H9 (cell line): ENCODE results near the gene PRSS50. TPM values are rescaled to one million over a fixed set of nuclear protein-coding genes. Genes with fewer than 3 reads are reported as not detected.

ENCODE experiments used
- DNase-seq: peaks from one replicate; pipeline ENCODE4 v3.0.0-alpha.2; 2017
- H2AFZ ChIP-seq: one replicate; pipeline ENCODE4 v1.6.1; 2013; ENCODE audit warnings: mild to moderate bottlenecking, low read length, control low read depth, moderate library complexity
- H2AK5ac ChIP-seq: 2 replicates; pipeline ENCODE4 v1.6.1; 2013; ENCODE audit warnings: low read length, control low read depth, mixed read lengths; ENCODE audit not compliant: insufficient read length
- H2BK120ac ChIP-seq: one replicate; pipeline ENCODE4 v1.6.1; 2013; ENCODE audit warnings: low read depth, mild to moderate bottlenecking, low read length, control low read depth, inconsistent platforms; ENCODE audit not compliant: poor library complexity, severe bottlenecking
- H2BK12ac ChIP-seq: 2 replicates; pipeline ENCODE4 v1.6.1; 2013; ENCODE audit warnings: low read length, control low read depth, mixed read lengths, low read depth; ENCODE audit not compliant: insufficient read length
- H2BK15ac ChIP-seq: 2 replicates; pipeline ENCODE4 v1.6.1; 2013; ENCODE audit warnings: low read depth, low read length, control low read depth
- H2BK20ac ChIP-seq: one replicate; pipeline ENCODE4 v1.6.1; 2013; ENCODE audit warnings: low read depth, mild to moderate bottlenecking, low read length, control low read depth, inconsistent platforms; ENCODE audit not compliant: poor library complexity, severe bottlenecking
- H2BK5ac ChIP-seq: 2 replicates; pipeline ENCODE4 v1.6.1; 2013; ENCODE audit warnings: low read length, control low read depth, mixed read lengths; ENCODE audit not compliant: insufficient read length
- H3K14ac ChIP-seq: 2 replicates; pipeline ENCODE4 v1.6.1; 2013; ENCODE audit warnings: low read length, control low read depth; ENCODE audit not compliant: insufficient read depth
- H3K18ac ChIP-seq: 2 replicates; pipeline ENCODE4 v1.6.1; 2013; ENCODE audit warnings: low read depth, mild to moderate bottlenecking, mixed read lengths, low read length, control low read depth; ENCODE audit not compliant: insufficient read length
- H3K23ac ChIP-seq: 2 replicates; pipeline ENCODE4 v1.6.1; 2013; ENCODE audit warnings: low read length, control low read depth, mixed read lengths, low read depth; ENCODE audit not compliant: insufficient read length
- H3K23me2 ChIP-seq: 2 replicates; pipeline ENCODE4 v1.6.1; 2013; ENCODE audit warnings: low read depth, mild to moderate bottlenecking, mixed read lengths, low read length, control low read depth; ENCODE audit not compliant: insufficient read length, poor library complexity, severe bottlenecking
- H3K27ac ChIP-seq: 2 replicates; pipeline ENCODE4 v1.5.1; 2013; ENCODE audit warnings: low read length, control low read depth, mixed read lengths, low read depth; ENCODE audit not compliant: insufficient read length
- H3K27me3 ChIP-seq: 2 replicates; pipeline ENCODE4 v1.6.1; 2013; ENCODE audit warnings: low read length, control low read depth, inconsistent platforms; ENCODE audit not compliant: insufficient read depth
- H3K4ac ChIP-seq: 2 replicates; pipeline ENCODE4 v1.6.1; 2013; ENCODE audit warnings: low read depth, mild to moderate bottlenecking, control low read depth, inconsistent platforms, low read length, moderate library complexity
- H3K4me1 ChIP-seq: 2 replicates; pipeline ENCODE4 v1.6.1; 2013; ENCODE audit warnings: low read length, control low read depth, inconsistent platforms; ENCODE audit not compliant: insufficient read depth
- H3K4me2 ChIP-seq: 2 replicates; pipeline ENCODE4 v1.6.1; 2013; ENCODE audit warnings: low read length, control low read depth, mixed read lengths; ENCODE audit not compliant: insufficient read length, insufficient read depth
- H3K56ac ChIP-seq: 2 replicates; pipeline ENCODE4 v1.6.1; 2013; ENCODE audit warnings: low read depth, mild to moderate bottlenecking, mixed read lengths, low read length, control low read depth; ENCODE audit not compliant: insufficient read length
- H3K79me1 ChIP-seq: 2 replicates; pipeline ENCODE4 v1.6.1; 2013; ENCODE audit warnings: low read depth, mild to moderate bottlenecking, moderate library complexity, low read length, control low read depth, inconsistent platforms; ENCODE audit not compliant: insufficient read depth, poor library complexity, severe bottlenecking
- H3K79me2 ChIP-seq: 2 replicates; pipeline ENCODE4 v1.6.1; 2013; ENCODE audit warnings: low read length, control low read depth, inconsistent platforms; ENCODE audit not compliant: insufficient read depth
- H3K9ac ChIP-seq: 2 replicates; pipeline ENCODE4 v1.6.1; 2013; ENCODE audit warnings: low read length, control low read depth, mixed read lengths; ENCODE audit not compliant: insufficient read length; ENCODE audit errors: extremely low read depth
- H3K9me3 ChIP-seq: one replicate; pipeline ENCODE4 v1.6.1; 2013; ENCODE audit warnings: low read depth, low read length, inconsistent platforms; ENCODE audit not compliant: control insufficient read depth
- H3T11ph ChIP-seq: one replicate; pipeline ENCODE4 v1.6.1; 2013; ENCODE audit warnings: mild to moderate bottlenecking, low read length, control low read depth, inconsistent platforms
- H4K20me1 ChIP-seq: one replicate; pipeline ENCODE4 v1.6.1; 2013; ENCODE audit not compliant: control insufficient read depth, insufficient read length, insufficient read depth
- H4K5ac ChIP-seq: 2 replicates; pipeline ENCODE4 v1.6.1; 2013; ENCODE audit warnings: low read depth, mild to moderate bottlenecking, mixed read lengths, low read length, control low read depth; ENCODE audit not compliant: insufficient read length
- H4K8ac ChIP-seq: replicated peaks from 2 replicates; pipeline ENCODE4 v1.6.1; 2013; ENCODE audit warnings: low read length, control low read depth, mixed read lengths, low read depth; ENCODE audit not compliant: insufficient read length
- H4K91ac ChIP-seq: 2 replicates; pipeline ENCODE4 v1.6.1; 2013; ENCODE audit warnings: low read depth, mild to moderate bottlenecking, moderate library complexity, mixed read lengths, low read length, control low read depth; ENCODE audit not compliant: insufficient read length
- H3K27ac Mint-ChIP-seq, 3 experiments: 2 replicates in 2 of 3; 3 replicates in 1 of 3; pipeline ENCODE4 v1.8.0; 2020 to 2021; ENCODE audit warnings: mixed read lengths in 3 of 3, mild to moderate bottlenecking in 1 of 3, moderate library complexity in 1 of 3
- H3K27me3 Mint-ChIP-seq: 2 replicates; pipeline ENCODE4 v1.8.0; 2021; ENCODE audit warnings: low read depth, mild to moderate bottlenecking, moderate library complexity, mixed read lengths
- H3K36me3 Mint-ChIP-seq, 3 experiments: 2 replicates in 2 of 3; 3 replicates in 1 of 3; pipeline ENCODE4 v1.8.0; 2020 to 2021; ENCODE audit warnings: low read depth in 3 of 3, mixed read lengths in 3 of 3; ENCODE audit not compliant: insufficient read depth in 1 of 3
- H3K4me1 Mint-ChIP-seq, 2 experiments: 2 replicates each; pipeline ENCODE4 v1.8.0; 2020; ENCODE audit warnings: mixed read lengths in 2 of 2
- H3K4me3 Mint-ChIP-seq, 2 experiments: 2 replicates in 1 of 2; 3 replicates in 1 of 2; pipeline ENCODE4 v1.8.0; 2020 to 2021; ENCODE audit warnings: mild to moderate bottlenecking in 2 of 2, mixed read lengths in 2 of 2, moderate library complexity in 1 of 2
- H3K9me3 Mint-ChIP-seq, 2 experiments: 2 replicates in 1 of 2; 3 replicates in 1 of 2; pipeline ENCODE4 v1.8.0; 2020; ENCODE audit warnings: mild to moderate bottlenecking in 2 of 2, mixed read lengths in 2 of 2, moderate library complexity in 1 of 2
- CTCF ChIP-seq: fragments of 200-600 bp; sonication (generic); conservative IDR thresholded peaks from 3 replicates; pipeline ENCODE4 v1.8.0; 2021; ENCODE audit warnings: antibody characterized with exemption, mild to moderate bottlenecking
- WGBS: extraction: QIAGEN DNeasy Blood & Tissue Kit; methylation state at CpG from one replicate; pipeline ENCODE4 v1.1.7; 2013; ENCODE audit warnings: missing lambda C conversion rate, low lambda C conversion rate, mixed read lengths; ENCODE audit not compliant: insufficient read length; ENCODE audit errors: extremely low coverage; 5-methylcytosine and 5-hydroxymethylcytosine counted together
- total RNA-seq: library from RNA; stranded (reverse); gene quantifications from 2 replicates; pipeline ENCODE4 v1.2.1, GENCODE V29; 2021

The PRSS50 gene
- total RNA-seq, 1 experiment from 2014 or later: 0.24 TPM

DNA sequence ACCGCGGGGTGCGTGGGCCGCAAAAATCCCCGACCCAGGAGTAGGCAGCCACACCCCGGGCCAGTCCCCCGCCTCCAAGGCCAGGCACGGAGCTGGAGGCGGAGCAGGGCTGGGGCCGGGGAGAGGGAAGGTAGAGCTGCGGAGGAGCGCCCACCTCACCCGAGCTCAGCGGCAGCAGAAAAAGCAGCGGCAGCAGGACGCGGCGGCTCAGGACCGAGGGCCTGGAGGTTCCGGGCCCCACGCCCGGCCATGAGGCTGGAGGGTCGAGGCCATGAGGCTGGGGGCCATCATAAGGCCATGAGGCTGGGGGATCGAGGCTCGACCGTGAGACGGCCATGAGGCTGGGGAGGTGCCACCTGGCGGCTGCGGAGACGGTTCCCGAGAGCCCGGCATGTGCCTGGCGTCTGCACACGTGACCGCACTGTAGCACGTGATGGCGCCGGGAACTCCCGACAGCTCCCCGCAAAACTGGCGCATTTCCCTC, 32.9 kb upstream of the PRSS50 start:
- no peak overlapping the region for H4K8ac ChIP-seq
- no peak overlapping the region for H3K56ac ChIP-seq
- no peaks in the 10 kb centered on the region for H3K9me3 Mint-ChIP-seq
- no peak overlapping the region for H4K5ac ChIP-seq
- H3K4ac ChIP-seq: no peak overlapping the region
- no peak overlapping the region for H3K4me2 ChIP-seq
- H2BK12ac ChIP-seq: no peak overlapping the region
- H3K4me3 Mint-ChIP-seq: no peak overlapping the region
- no peaks in the 10 kb centered on the region for H3K79me2 ChIP-seq
- peaks cover 4% of the 10 kb centered on the region for H3K4me1 ChIP-seq
- no peak overlapping the region for H3K27ac ChIP-seq
- no peak overlapping the region for H3K9ac ChIP-seq
- H3K9me3 ChIP-seq: no peaks in the 10 kb centered on the region
- no peak overlapping the region for H3T11ph ChIP-seq
- H3K27ac Mint-ChIP-seq: no peak overlapping the region
- H2BK15ac ChIP-seq: no peak overlapping the region
- no peak overlapping the region for H2AK5ac ChIP-seq
- no peak overlapping the region for H2AFZ ChIP-seq
- H2BK5ac ChIP-seq: no peak overlapping the region
- peaks cover 6% of the 10 kb centered on the region for H3K27me3 Mint-ChIP-seq
- no peak for TF ChIP-seq CTCF
- no peaks in the 10 kb centered on the region for H3K79me1 ChIP-seq
- H3K23ac ChIP-seq: no peak overlapping the region
- no peak overlapping the region for H3K14ac ChIP-seq
- WGBS: no CpG with 5 or more reads among the region's 41 CpGs
- no peak overlapping the region for H3K18ac ChIP-seq
- H4K20me1 ChIP-seq: no peaks in the 10 kb centered on the region
- no peak overlapping the region for H2BK20ac ChIP-seq
- H3K23me2 ChIP-seq: no peaks in the 10 kb centered on the region
- H4K91ac ChIP-seq: no peak overlapping the region
- no peak for DNase-seq
- H3K4me1 Mint-ChIP-seq: peaks cover 5 to 12% of the 10 kb centered on the region in 2 experiments; a peak in 3 of 4 replicates
- H3K36me3 Mint-ChIP-seq: no peaks in the 10 kb centered on the region; a peak in 1 of 7 replicates
- no peak overlapping the region for H2BK120ac ChIP-seq
- no peaks in the 10 kb centered on the region for H3K27me3 ChIP-seq
